HCT116 (cell line): ENCODE data around the gene YWHAH. TPM values are rescaled to one million over a fixed set of nuclear protein-coding genes. Genes with fewer than 3 reads are reported as not detected.

Experiments used
- ATAC-seq: fragments of 200-7000 bp; cut with Tn5 transposase; 2 replicates; pipeline ENCODE4 v1.9.1; 2020; ENCODE audit warnings: mild to moderate bottlenecking, moderate library complexity
- BruUV-seq: library from RNA; stranded (reverse); fragments of 400-500 nt; replicated peaks from 2 replicates; lab custom pipeline; 2021; lab: Mats Ljungman, UMichigan
- CTCF ChIA-PET: fragments of 300-600 bp; sonication (Branson Sonifier 250); formaldehyde crosslinking; loops from one replicate; lab custom pipeline; 2021; ENCODE audit warnings: antibody characterized with exemption; lab: Charles Lee
- POLR2A ChIA-PET: fragments of 300-600, 350-600 bp; sonication (Branson Sonifier 250); formaldehyde crosslinking; loops from one replicate; lab custom pipeline; 2021; ENCODE audit warnings: antibody characterized with exemption; lab: Charles Lee
- RAD21 ChIA-PET, 2 experiments: fragments of 300-600 bp; sonication (Branson Sonifier 250); formaldehyde crosslinking; loops; one replicate each; lab custom pipeline; 2023; ENCODE audit warnings: low total read pairs in 2 of 2; ENCODE audit not compliant: uncharacterized antibody in 2 of 2, unreplicated experiment in 2 of 2, low non-redundant PET in 1 of 2; lab: Charles Lee
- DNase-seq: peaks from one replicate; pipeline ENCODE4 v3.0.0-alpha.2; 2010; ENCODE audit warnings: low read depth, low spot score
- H2AFZ ChIP-seq: fragments of 200-600 bp; shearing (Covaris generic), sonication (generic); 2 replicates; pipeline ENCODE4 v1.6.1; 2017; ENCODE audit warnings: low read depth, mixed run types, mixed read lengths, antibody characterized with exemption, low read length; ENCODE audit not compliant: poor library complexity, severe bottlenecking
- H3K27ac ChIP-seq: 2 replicates; pipeline ENCODE4 v1.5.1; 2012; ENCODE audit warnings: low read depth, low read length
- H3K27me3 ChIP-seq: fragments of 200-600 bp; sonication (generic); 2 replicates; pipeline ENCODE4 v1.6.1; 2016; ENCODE audit warnings: mixed run types, low read length, mixed read lengths; ENCODE audit not compliant: insufficient read depth
- H3K36me3 ChIP-seq, 2 experiments: fragments of 200-500 bp in 1 of 2; fragments of 200-600 bp in 1 of 2; sonication (Bioruptor generic) in 1 of 2; sonication (generic) in 1 of 2; 2 replicates each; pipeline versions ENCODE4 v1.5.1 to v1.6.1; 2014 to 2016; ENCODE audit warnings: low read length in 2 of 2, inconsistent platforms in 1 of 2, mixed read lengths in 1 of 2, mixed run types in 1 of 2; ENCODE audit not compliant: insufficient read depth in 2 of 2, control insufficient read depth in 1 of 2
- H3K4me1 ChIP-seq, 2 experiments: fragments of 200-600 bp in 1 of 2; sonication (generic) in 1 of 2; 2 replicates each; pipeline versions ENCODE4 v1.5.1 to v1.6.1; 2012 to 2017; ENCODE audit warnings: low read length in 2 of 2, inconsistent platforms in 1 of 2, mild to moderate bottlenecking in 1 of 2, mixed read lengths in 1 of 2, mixed run types in 1 of 2, moderate library complexity in 1 of 2; ENCODE audit not compliant: insufficient read depth in 2 of 2, control insufficient read depth in 1 of 2
- H3K4me2 ChIP-seq: fragments of 200-600 bp; sonication (generic); 2 replicates; pipeline ENCODE4 v1.6.1; 2017; ENCODE audit warnings: mixed run types, low read length, mixed read lengths
- H3K4me3 ChIP-seq, 2 experiments: fragments of 200-600 bp in 1 of 2; sonication (generic) in 1 of 2; replicated peaks in 1 of 2; 2 replicates each; pipeline ENCODE4 v1.5.1; 2011 to 2016; ENCODE audit warnings: low read length in 2 of 2, control low read depth in 1 of 2, low read depth in 1 of 2, mild to moderate bottlenecking in 1 of 2, mixed read lengths in 1 of 2, mixed run types in 1 of 2
- H3K79me2 ChIP-seq: fragments of 200-600 bp; sonication (generic); 2 replicates; pipeline ENCODE4 v1.6.1; 2017; ENCODE audit warnings: mild to moderate bottlenecking, mixed run types, low read length, moderate library complexity, mixed read lengths; ENCODE audit not compliant: insufficient read depth
- H3K9ac ChIP-seq: fragments of 200-600 bp; sonication (generic); 2 replicates; pipeline ENCODE4 v1.6.1; 2016; ENCODE audit warnings: low read length, mixed read lengths
- H3K9me2 ChIP-seq: fragments of 200-600 bp; sonication (generic), shearing (Covaris generic); 2 replicates; pipeline ENCODE4 v1.6.1; 2017; ENCODE audit warnings: mixed run types, mild to moderate bottlenecking, moderate library complexity; ENCODE audit not compliant: insufficient read depth
- H3K9me3 ChIP-seq, 2 experiments: fragments of 200-500 bp in 1 of 2; fragments of 200-600 bp in 1 of 2; sonication (Bioruptor generic) in 1 of 2; sonication (generic) in 1 of 2; 2 replicates each; pipeline ENCODE4 v1.6.1; 2014 to 2017; ENCODE audit warnings: low read length in 2 of 2, mixed read lengths in 2 of 2, inconsistent platforms in 1 of 2, low read depth in 1 of 2, mild to moderate bottlenecking in 1 of 2, mixed run types in 1 of 2, moderate library complexity in 1 of 2; ENCODE audit not compliant: control insufficient read depth in 1 of 2, insufficient read depth in 1 of 2
- H4K20me1 ChIP-seq: fragments of 200-600 bp; sonication (generic), shearing (Covaris generic); 2 replicates; pipeline ENCODE4 v1.6.1; 2017; ENCODE audit warnings: mixed run types, mild to moderate bottlenecking, moderate library complexity; ENCODE audit not compliant: insufficient read depth
- ATF3 ChIP-seq: IDR thresholded peaks from 2 replicates; pipeline ENCODE4 v1.6.1; 2012
- EZH2 ChIP-seq: fragments of 200-600 bp; sonication (generic); IDR thresholded peaks from 2 replicates; pipeline ENCODE4 v1.6.1; 2017; ENCODE audit warnings: antibody characterized with exemption, mixed run types
- EZH2phosphoT487 ChIP-seq: fragments of 200-600 bp; IDR thresholded peaks from 2 replicates; pipeline ENCODE4 v1.6.1; 2018; ENCODE audit warnings: antibody characterized with exemption, borderline replicate concordance
- MAX ChIP-seq: IDR thresholded peaks from 2 replicates; pipeline ENCODE4 v1.6.1; 2012
- POLR2A ChIP-seq: IDR thresholded peaks from 2 replicates; pipeline ENCODE4 v1.7.0; 2011; ENCODE audit warnings: borderline replicate concordance; ENCODE audit not compliant: insufficient read depth, insufficient read length; ENCODE audit errors: extremely low read depth
- SIN3A ChIP-seq: IDR thresholded peaks from 2 replicates; pipeline ENCODE4 v1.6.1; 2012; ENCODE audit warnings: low read depth
- SP1 ChIP-seq: IDR thresholded peaks from 2 replicates; pipeline ENCODE4 v1.6.1; 2012; ENCODE audit warnings: low read depth
- TCF7L2 ChIP-seq: IDR thresholded peaks from 2 replicates; pipeline ENCODE4 v1.7.0; 2011; ENCODE audit warnings: borderline replicate concordance, inconsistent platforms; ENCODE audit not compliant: insufficient read depth, insufficient read length; ENCODE audit errors: extremely low read depth
- YY1 ChIP-seq: IDR thresholded peaks from 2 replicates; pipeline ENCODE4 v1.6.1; 2011; ENCODE audit warnings: low read length, low read depth, moderate library complexity, mild to moderate bottlenecking; ENCODE audit not compliant: insufficient replicate concordance; ENCODE audit errors: extremely low read depth
- ZBTB33 ChIP-seq: IDR thresholded peaks from 2 replicates; pipeline ENCODE4 v1.6.1; 2011; ENCODE audit warnings: mild to moderate bottlenecking, low read length, moderate library complexity; ENCODE audit not compliant: insufficient replicate concordance; ENCODE audit errors: extremely low read depth
- ZFX ChIP-seq: fragments of 450-650 bp; IDR thresholded peaks from 2 replicates; pipeline ENCODE4 v1.6.1; 2017
- intact Hi-C: fragments of 100-400 bp; cut with micrococcal nuclease; formaldehyde crosslinking; loops from 2 replicates; pipeline ENCODE4 v1.10.0; 2022
- total RNA-seq: library from RNA; stranded (reverse); gene quantifications from one replicate; pipeline ENCODE4 v1.2.1, GENCODE V29; 2021; ENCODE audit not compliant: unreplicated experiment

Gene YWHAH
- total RNA-seq, 1 experiment from 2014 or later: 140 TPM

- intact Hi-C loops: no loop called here
- BruUV-seq: no TSS peak
These were observed 12.0 kb downstream of the YWHAH start for GRCh38 chr22:31956360-31956759.

GRCh38 chr22:31957970-31958594 lies 13.7 kb downstream of the YWHAH start:
- Histone ChIP-seq H3K4me3 (no peak overlapping the region), H3K4me2 (no peak overlapping the region), H3K27ac (no peak overlapping the region), H3K9me3 (no peaks in the 10 kb centered on the region), H3K79me2 (peaks cover 39% of the 10 kb centered on the region), H3K9me2 (no peaks in the 10 kb centered on the region), H3K9ac (no peak overlapping the region), H4K20me1 (0 out of 2 replicates have a peak, but pooled peaks cover under 1% of the 10 kb centered on the region), H3K36me3 (peaks cover 21 to 24% of the 10 kb centered on the region in 2 experiments), H3K27me3 (no peaks in the 10 kb centered on the region), H3K4me1 (no peaks in the 10 kb centered on the region; a peak in 1 of 4 replicates), H2AFZ (no peak overlapping the region)
- no peak for DNase-seq
- TF ChIP-seq ATF3 (no peak), ZFX (no peak), ZBTB33 (no peak), MAX (no peak)
- CTCF ChIA-PET: interaction anchor here (2.8 kb wide), 1 partner anchor 13 kb away, joined by 14 read pairs; no protein-coding TSS in a partner anchor
- no TSS peak for BruUV-seq
- POLR2A ChIA-PET: interaction anchor here (0.7 kb wide), 1 partner anchor 296 kb away, joined by 3 read pairs; the partner anchor contains the start of gene PISD
- ATAC-seq: no peak
- RAD21 ChIA-PET: no interaction called here
- intact Hi-C loops: no loop called here

More at GRCh38 chr22:31956360-31956759, 12.0 kb downstream of the YWHAH start:
- TF ChIP-seq POLR2A: no peak
- TF ChIP-seq EZH2phosphoT487: no peak
- TF ChIP-seq YY1: no peak
- no peak for TF ChIP-seq TCF7L2
- TF ChIP-seq SP1: no peak
- TF ChIP-seq SIN3A: no peak
- TF ChIP-seq EZH2: no peak
- ChIA-PET RAD21 (no interaction called here), CTCF (interaction anchor here (2.8 kb wide), 1 partner anchor 14 kb away, joined by 14 read pairs; no protein-coding TSS in a partner anchor), POLR2A (interaction anchor here (1.1 kb wide), 1 partner anchor 294 kb away, joined by 3 read pairs; the partner anchor contains the start of gene PISD)
- Histone ChIP-seq H3K36me3 (peaks cover 26 to 33% of the 10 kb centered on the region in 2 experiments), H3K9ac (no peak overlapping the region), H3K4me2 (no peak overlapping the region), H4K20me1 (peaks cover 15% of the 10 kb centered on the region; the same call in 1 of the 2 replicates), H3K27me3 (no peaks in the 10 kb centered on the region), H3K4me1 (peaks cover 7 to 15% of the 10 kb centered on the region in 2 experiments; a peak in 2 of 4 replicates), H3K9me3 (no peaks in the 10 kb centered on the region), H3K4me3 (no peak overlapping the region), H2AFZ (no peak overlapping the region), H3K27ac (no peak overlapping the region), H3K9me2 (no peaks in the 10 kb centered on the region), H3K79me2 (peaks cover 56% of the 10 kb centered on the region)
- no peak for DNase-seq
- ATAC-seq: no peak
